Stomach (tissue), 4 donors: Measurements from ENCODE around the gene ASCC3.

Experiments used
- CTCF ChIP-seq, 7 experiments: fragments of 450-650 bp in 4 of 7; fragments of 200-600 bp in 3 of 7; sonication (generic) in 3 of 7; IDR thresholded peaks; one replicate each; pipeline ENCODE4 v1.5.1; 2016 to 2019; ENCODE audit warnings: antibody characterized with exemption in 7 of 7, control low read depth in 2 of 7, mild to moderate bottlenecking in 1 of 7
- EP300 ChIP-seq: sonication (generic); formaldehyde crosslinking; IDR thresholded peaks from one replicate; pipeline ENCODE4 v1.6.1; 2017; ENCODE audit warnings: antibody characterized with exemption
- POLR2A ChIP-seq, 4 donors: fragments of 450-650 bp; IDR thresholded peaks; one replicate each; pipeline ENCODE4 v1.6.1; 2016; ENCODE audit warnings: antibody characterized with exemption in 4 of 4, control low read depth in 2 of 4, mild to moderate bottlenecking in 1 of 4, moderate library complexity in 1 of 4
- POLR2AphosphoS5 ChIP-seq, 3 donors: sonication (generic); formaldehyde crosslinking; IDR thresholded peaks; one replicate each; pipeline ENCODE4 v1.6.1; 2016; ENCODE audit warnings: antibody characterized with exemption in 3 of 3

GRCh38 chr6:100862063-100862462 is 19.1 kb downstream of the ASCC3 start:
- TF ChIP-seq CTCF (IDR thresholded peaks at IDR 0.05) (no peak), POLR2AphosphoS5 (IDR thresholded peaks at IDR 0.05) (no peak), POLR2A (IDR thresholded peaks at IDR 0.05) (no peak), EP300 (no peak)
